NT2/D1 (cell line): ENCODE results near the gene RPS14.
"Not testable (repeated sequence)": the region's sequence is repeated elsewhere in the genome, so short reads cannot be mapped to it uniquely, and the experiment has no call there.

Experiments
- DNase-seq: peaks from one replicate; pipeline ENCODE4 v3.0.0-alpha.2; 2011; ENCODE audit warnings: low read depth, low spot score
- H3K27me3 ChIP-seq: 2 replicates; pipeline ENCODE4 v1.6.0; 2011; ENCODE audit warnings: mild to moderate bottlenecking; ENCODE audit not compliant: insufficient read length, insufficient read depth
- H3K36me3 ChIP-seq: 2 replicates; pipeline ENCODE4 v1.6.1; 2011; ENCODE audit warnings: mild to moderate bottlenecking, low read length, mixed read lengths; ENCODE audit not compliant: insufficient read depth, insufficient read length
- H3K4me1 ChIP-seq: 2 replicates; pipeline ENCODE4 v1.5.1; 2011; ENCODE audit not compliant: insufficient read depth, insufficient read length
- H3K4me3 ChIP-seq: 2 replicates; pipeline ENCODE4 v1.5.1; 2011; ENCODE audit warnings: low read depth; ENCODE audit not compliant: insufficient read length
- H3K9ac ChIP-seq: 2 replicates; pipeline ENCODE4 v1.6.0; 2011; ENCODE audit warnings: low read depth; ENCODE audit not compliant: insufficient read length
- H3K9me3 ChIP-seq: 2 replicates; pipeline ENCODE4 v1.5.1; 2011; ENCODE audit warnings: mild to moderate bottlenecking, low read length; ENCODE audit not compliant: insufficient read depth
- SUZ12 ChIP-seq: IDR thresholded peaks from 2 replicates; pipeline ENCODE4 v1.6.1; 2011; ENCODE audit not compliant: insufficient read length, insufficient read depth; ENCODE audit errors: extremely low read depth
- YY1 ChIP-seq: IDR thresholded peaks from 2 replicates; pipeline ENCODE4 v1.6.1; 2011; ENCODE audit not compliant: insufficient read length, insufficient read depth
- ZNF274 ChIP-seq: IDR thresholded peaks from 2 replicates; pipeline ENCODE4 v1.6.1; 2011; ENCODE audit warnings: mild to moderate bottlenecking, low read depth, low read length

Gene RPS14

GRCh38 chr5:150422758-150423157, 26.8 kb downstream of the RPS14 start:
- H3K4me1 ChIP-seq = peaks cover 2% of the 10 kb centered on the region
- no peak for TF ChIP-seq SUZ12
- no peak for TF ChIP-seq YY1
- TF ChIP-seq ZNF274 = no peak
- H3K27me3 ChIP-seq = no peaks in the 10 kb centered on the region
- no peak for DNase-seq
- H3K9me3 ChIP-seq = no peaks in the 10 kb centered on the region
- no peaks in the 10 kb centered on the region for H3K36me3 ChIP-seq
- no peak overlapping the region for H3K4me3 ChIP-seq
- H3K9ac ChIP-seq = no peak overlapping the region

GRCh38 chr5:150422075-150422474, 27.5 kb downstream of the RPS14 start:
- DNase-seq = no peak
- H3K9me3 ChIP-seq = no peaks in the 10 kb centered on the region
- H3K4me3 ChIP-seq = no peak overlapping the region
- no peak for TF ChIP-seq SUZ12
- TF ChIP-seq YY1 = no peak
- no peak for TF ChIP-seq ZNF274
- H3K4me1 ChIP-seq = peaks cover 2% of the 10 kb centered on the region
- no peaks in the 10 kb centered on the region for H3K36me3 ChIP-seq
- no peaks in the 10 kb centered on the region for H3K27me3 ChIP-seq
- H3K9ac ChIP-seq = no peak overlapping the region

GRCh38 chr5:150419630-150420270, 29.8 kb downstream of the RPS14 start:
- no peak overlapping the region for H3K4me3 ChIP-seq
- H3K36me3 ChIP-seq = no peaks in the 10 kb centered on the region
- DNase-seq = no peak
- no peak for TF ChIP-seq ZNF274
- no peak for TF ChIP-seq SUZ12
- no peak for TF ChIP-seq YY1
- no peaks in the 10 kb centered on the region for H3K27me3 ChIP-seq
- H3K4me1 ChIP-seq = peaks cover 2% of the 10 kb centered on the region
- no peak overlapping the region for H3K9ac ChIP-seq
- H3K9me3 ChIP-seq = no peaks in the 10 kb centered on the region

- not testable (repeated sequence) for H3K36me3 ChIP-seq, H3K27me3 ChIP-seq, DNase-seq, H3K4me3 ChIP-seq, H3K4me1 ChIP-seq, H3K9me3 ChIP-seq, H3K9ac ChIP-seq
Measured at GRCh38 chr5:150413902-150414790, 35.4 kb downstream of the RPS14 start.

- Histone ChIP-seq H3K9me3 (no peaks in the 10 kb centered on the region), H3K9ac (no peak overlapping the region), H3K27me3 (no peaks in the 10 kb centered on the region), H3K36me3 (no peaks in the 10 kb centered on the region), H3K4me1 (peaks cover 6% of the 10 kb centered on the region), H3K4me3 (no peak overlapping the region)
- DNase-seq = no peak
- no peak for TF ChIP-seq YY1
- TF ChIP-seq ZNF274 = no peak
- no peak for TF ChIP-seq SUZ12
Measured at GRCh38 chr5:150413176-150413901, 36.2 kb downstream of the RPS14 start.

- Histone ChIP-seq H3K4me1 (peaks cover 6% of the 10 kb centered on the region), H3K36me3 (no peaks in the 10 kb centered on the region), H3K9ac (no peak within 1 kb of the TSS), H3K27me3 (no peaks in the 10 kb centered on the region), H3K9me3 (no peaks in the 10 kb centered on the region), H3K4me3 (no peak within 1 kb of the TSS)
- TF ChIP-seq SUZ12 (no peak), YY1 (no peak), ZNF274 (no peak)
- DNase-seq = no peak
Measured at GRCh38 chr5:150412319-150413175, 37.0 kb downstream of the RPS14 start, which contains the start of gene CD74. Gene CD74 (minus strand): TSS chr5:150412910. CDS start chr5:150412749, 161 bp downstream.
